HepG2 (cell line): ENCODE data around the gene NRP1. TPM values are rescaled to one million over a fixed set of nuclear protein-coding genes. Genes with fewer than 3 reads are reported as not detected.
A peak's percentile ranks its signal among the peaks of the same experiment; 100 is the strongest.

Experiments
- ATAC-seq: fragments of 200-7000 bp; cut with Tn5 transposase; 3 replicates; pipeline ENCODE4 v1.9.1; 2020; ENCODE audit warnings: mild to moderate bottlenecking, moderate library complexity
- BruUV-seq: library from RNA; stranded (reverse); fragments of 400-500 nt; replicated peaks from 2 replicates; lab custom pipeline; 2021; lab: Mats Ljungman, UMichigan
- CTCF ChIA-PET: fragments of 300-600 bp; formaldehyde crosslinking; extraction: SDS; loops from one replicate; lab custom pipeline; 2021; ENCODE audit warnings: low total read pairs, inconsistent platforms, low intra/inter-chr PET ratio; lab: Yijun Ruan, JAX
- POLR2A ChIA-PET: fragments of 350-600 bp; sonication (Branson Sonifier 250); formaldehyde crosslinking; loops from one replicate; lab custom pipeline; 2020; ENCODE audit warnings: antibody characterized with exemption, inconsistent platforms; lab: Yijun Ruan, JAX
- DNase-seq: peaks from one replicate; pipeline ENCODE4 v3.0.0-alpha.2; 2015; ENCODE audit warnings: low spot score
- FAIRE-seq: peaks from 3 replicates; lab custom pipeline; 2011; peaks lifted over from hg19 to GRCh38; lab: Jason Lieb, UNC
- H2AFZ ChIP-seq: one replicate; pipeline ENCODE4 v1.6.1; 2011; ENCODE audit warnings: low read length, inconsistent platforms
- H3K27ac ChIP-seq: fragments of 300-600 bp; 3 replicates; pipeline ENCODE4 v1.8.0; 2011; ENCODE audit warnings: mixed run types, mild to moderate bottlenecking, mixed read lengths, low read length, inconsistent platforms; ENCODE audit not compliant: insufficient read depth; ENCODE audit errors: extremely low read length
- H3K27me3 ChIP-seq, 2 experiments: fragments of 200-600 bp in 1 of 2; 2 replicates in 1 of 2; 3 replicates in 1 of 2; pipeline versions ENCODE4 v1.6.0 to v1.8.0; 2011; ENCODE audit warnings: low read length in 2 of 2, mild to moderate bottlenecking in 2 of 2, moderate library complexity in 2 of 2, inconsistent platforms in 1 of 2; ENCODE audit not compliant: insufficient read depth in 2 of 2, control insufficient read depth in 1 of 2
- H3K36me3 ChIP-seq, 2 experiments: fragments of 200-600 bp in 1 of 2; replicated peaks in 1 of 2; 2 replicates in 1 of 2; 3 replicates in 1 of 2; pipeline versions ENCODE4 v1.5.1 to v1.8.0; 2011; ENCODE audit warnings: low read length in 2 of 2, inconsistent platforms in 1 of 2; ENCODE audit not compliant: insufficient read depth in 2 of 2, control insufficient read depth in 1 of 2
- H3K4me1 ChIP-seq: 2 replicates; pipeline ENCODE4 v1.5.1; 2012; ENCODE audit warnings: low read length, inconsistent platforms; ENCODE audit not compliant: insufficient read depth
- H3K4me2 ChIP-seq: 2 replicates; pipeline ENCODE4 v1.6.0; 2011; ENCODE audit warnings: low read depth, low read length, inconsistent platforms
- H3K4me3 ChIP-seq, 3 experiments: fragments of 200-600 bp in 1 of 3; sonication (generic), shearing (Covaris generic) in 1 of 3; replicated peaks in 1 of 3; 2 replicates each; pipeline ENCODE4 v1.5.1; 2011 to 2016; ENCODE audit warnings: low read length in 3 of 3, inconsistent platforms in 2 of 3, low read depth in 2 of 3, mild to moderate bottlenecking in 2 of 3, control low read depth in 1 of 3, mixed read lengths in 1 of 3; ENCODE audit not compliant: insufficient read depth in 1 of 3
- H3K79me2 ChIP-seq: one replicate; pipeline ENCODE4 v1.6.1; 2011; ENCODE audit warnings: low read length, inconsistent platforms; ENCODE audit not compliant: insufficient read depth
- H3K9ac ChIP-seq: 2 replicates; pipeline ENCODE4 v1.6.0; 2011; ENCODE audit warnings: mild to moderate bottlenecking, low read depth, low read length, inconsistent platforms; ENCODE audit not compliant: insufficient read depth
- H3K9me3 ChIP-seq: 2 replicates; pipeline ENCODE4 v1.5.1; 2012; ENCODE audit warnings: mild to moderate bottlenecking, low read length
- H4K20me1 ChIP-seq: 2 replicates; pipeline ENCODE4 v1.6.0; 2011; ENCODE audit warnings: inconsistent platforms, mild to moderate bottlenecking, low read length, moderate library complexity; ENCODE audit not compliant: insufficient read depth
- ADNP ChIP-seq: sonication (generic); formaldehyde crosslinking; IDR thresholded peaks from 2 replicates; pipeline ENCODE4 v1.4.0; 2020; ENCODE audit warnings: missing genetic modification reagents
- CEBPB ChIP-seq: IDR thresholded peaks from 2 replicates; pipeline ENCODE4 v1.6.1; 2011; ENCODE audit warnings: low read depth, low read length, improper control_type of control experiment, borderline replicate concordance
- EP300 ChIP-seq, 3 experiments: sonication (generic) in 1 of 3; formaldehyde crosslinking in 1 of 3; IDR thresholded peaks; 2 replicates each; pipeline versions ENCODE4 v1.5.1 to v1.6.1; 2011 to 2020; ENCODE audit warnings: low read depth in 2 of 3, low read length in 2 of 3, borderline replicate concordance in 1 of 3, improper control_type of control experiment in 1 of 3, mild to moderate bottlenecking in 1 of 3, missing genetic modification reagents in 1 of 3, moderate library complexity in 1 of 3
- RFX1 ChIP-seq: fragments of 450-650 bp; IDR thresholded peaks from 2 replicates; pipeline ENCODE4 v1.6.1; 2017
- SMAD9 ChIP-seq: sonication (generic); formaldehyde crosslinking; IDR thresholded peaks from 2 replicates; pipeline ENCODE4 v1.5.1; 2020; ENCODE audit warnings: mild to moderate bottlenecking, missing genetic modification reagents
- SOX6 ChIP-seq, 2 experiments: fragments of 450-650 bp in 1 of 2; sonication (generic) in 1 of 2; formaldehyde crosslinking in 1 of 2; IDR thresholded peaks; 2 replicates each; pipeline versions ENCODE4 v1.4.0 to v1.6.1; 2017 to 2020; ENCODE audit warnings: antibody characterized with exemption in 1 of 2, mild to moderate bottlenecking in 1 of 2, missing genetic modification reagents in 1 of 2
- ZC3H4 ChIP-seq: sonication (generic); formaldehyde crosslinking; IDR thresholded peaks from 2 replicates; pipeline ENCODE4 v1.4.0; 2020; ENCODE audit warnings: missing genetic modification reagents, borderline replicate concordance
- ZNF34 ChIP-seq: sonication (generic); formaldehyde crosslinking; IDR thresholded peaks from 2 replicates; pipeline ENCODE4 v1.4.0; 2020; ENCODE audit warnings: mild to moderate bottlenecking, missing genetic modification reagents, borderline replicate concordance
- ZNF776 ChIP-seq: sonication (generic); formaldehyde crosslinking; IDR thresholded peaks from 2 replicates; pipeline ENCODE4 v1.4.0; 2020; ENCODE audit warnings: mild to moderate bottlenecking, missing genetic modification reagents
- WGBS: methylation state at CpG from one replicate; pipeline ENCODE4 v1.1.6; 2017; ENCODE audit warnings: low lambda C conversion rate; 5-methylcytosine and 5-hydroxymethylcytosine counted together
- in situ Hi-C: cut with HindIII; loops from 2 replicates; pipeline ENCODE4 v1.10.0; 2017; ENCODE audit warnings: low pct_unique_long_range_greater_than_20kb; ENCODE audit not compliant: extremely low pct_ligation_motif_present
- intact Hi-C: fragments of 100-400 bp; cut with micrococcal nuclease; formaldehyde crosslinking; loops from one replicate; pipeline ENCODE4 v1.10.0; 2022; ENCODE audit not compliant: unreplicated experiment
- polyA plus RNA-seq, 8 experiments: library from polyadenylated mRNA; depleted of rRNA in 3 of 8; stranded (reverse) in 7 of 8; unstranded in 1 of 8; fragments of >200 nt; fragmentation: Illumina TruSeq in 4 of 8; extraction: Trizol in 4 of 8; gene quantifications; 2 replicates each; pipeline versions ENCODE4 v1.2.1 to v1.2.3, GENCODE V29; 2011 to 2016; ENCODE audit warnings: low read depth in 4 of 8, missing spikeins in 1 of 8, mixed read lengths in 1 of 8; ENCODE audit not compliant: insufficient read depth in 1 of 8
- total RNA-seq, 5 experiments: library from RNA; depleted of rRNA; stranded (reverse); fragments of >200 nt; fragmentation: Illumina TruSeq; extraction: Trizol; gene quantifications; 2 replicates each; pipeline ENCODE4 v1.2.3, GENCODE V29; 2016; ENCODE audit warnings: low read depth in 1 of 5
- TF ChIP-seq, protein P1 (sequence below): IDR thresholded peaks from 2 replicates; pipeline ENCODE4 v1.6.1; 2012; ENCODE audit warnings: low read depth, low read length, improper control_type of control experiment
- TF ChIP-seq, protein P2 (sequence below): sonication (generic); formaldehyde crosslinking; IDR thresholded peaks from 2 replicates; pipeline ENCODE4 v1.5.1; 2020; ENCODE audit warnings: missing genetic modification reagents, mild to moderate bottlenecking, borderline replicate concordance
- TF ChIP-seq, protein P3 (sequence below): IDR thresholded peaks from 2 replicates; pipeline ENCODE4 v1.6.1; 2016
- TF ChIP-seq, protein P4 (sequence below): sonication (generic); formaldehyde crosslinking; IDR thresholded peaks from 2 replicates; pipeline ENCODE4 v1.8.1; 2023; ENCODE audit warnings: missing genetic modification reagents, inconsistent platforms, borderline replicate concordance

Gene NRP1
- total and polyA plus RNA-seq, 2 of the 13 experiments (the other 11 are each of a cell fraction or from before 2014, with no cell fraction given): 5.3 to 5.8 TPM

DNA sequence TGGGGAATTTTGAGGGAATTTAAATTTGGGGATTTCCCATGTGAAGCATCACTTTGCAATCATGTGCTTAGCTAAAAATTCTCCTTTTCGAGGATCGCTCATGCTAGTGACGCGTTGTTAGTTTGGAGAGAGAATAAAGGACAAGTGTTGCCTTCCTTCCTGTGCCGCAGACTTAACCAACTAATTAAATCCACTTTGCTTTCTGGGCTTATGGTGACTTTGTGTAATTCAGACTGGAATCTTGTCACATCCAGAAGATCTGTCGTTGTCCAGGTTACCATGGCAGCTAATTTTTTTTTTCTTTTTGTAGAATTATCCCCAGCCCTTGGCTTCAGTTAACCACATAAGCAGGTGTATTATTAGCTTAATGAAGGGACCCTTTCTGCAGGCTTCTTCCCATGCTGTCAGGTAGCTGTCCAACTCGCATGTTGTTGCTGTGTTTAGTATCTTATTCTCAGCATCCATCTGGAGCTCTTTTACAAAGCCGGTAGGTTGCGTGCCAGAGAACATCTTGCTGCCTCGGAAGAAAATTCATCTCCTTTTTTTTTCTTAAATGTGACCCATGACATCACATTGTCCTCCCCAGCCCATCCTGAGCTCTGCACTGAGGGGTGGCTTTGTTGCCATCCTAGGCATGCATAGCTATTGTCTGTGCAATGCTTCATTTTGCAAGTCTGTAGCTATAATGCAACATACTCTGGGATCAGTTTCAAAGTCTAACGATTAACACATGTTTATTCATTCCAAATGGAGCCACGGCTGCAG, 47.2 kb upstream of the NRP1 start (continued):
- TF ChIP-seq, protein P1, sequence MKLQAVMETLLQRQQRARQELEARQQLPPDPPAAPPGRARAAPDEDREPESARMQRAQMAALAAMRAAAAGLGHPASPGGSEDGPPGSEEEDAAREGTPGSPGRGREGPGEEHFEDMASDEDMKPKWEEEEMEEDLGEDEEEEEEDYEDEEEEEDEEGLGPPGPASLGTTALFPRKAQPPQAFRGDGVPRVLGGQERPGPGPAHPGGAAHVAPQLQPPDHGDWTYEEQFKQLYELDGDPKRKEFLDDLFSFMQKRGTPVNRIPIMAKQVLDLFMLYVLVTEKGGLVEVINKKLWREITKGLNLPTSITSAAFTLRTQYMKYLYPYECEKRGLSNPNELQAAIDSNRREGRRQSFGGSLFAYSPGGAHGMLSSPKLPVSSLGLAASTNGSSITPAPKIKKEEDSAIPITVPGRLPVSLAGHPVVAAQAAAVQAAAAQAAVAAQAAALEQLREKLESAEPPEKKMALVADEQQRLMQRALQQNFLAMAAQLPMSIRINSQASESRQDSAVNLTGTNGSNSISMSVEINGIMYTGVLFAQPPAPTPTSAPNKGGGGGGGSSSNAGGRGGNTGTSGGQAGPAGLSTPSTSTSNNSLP: 0 out of 2 replicates have a peak, but pooled peaks have one; percentile 8
- TF ChIP-seq CEBPB (peak; percentile 69), EP300 (IDR thresholded peaks at IDR 0.05; ENCODE audit: low read depth in 2 of 2, low read length in 2 of 2) (0 out of 4 replicates have a peak, but pooled peaks of 1 of the 2 experiments have one; percentile 14), EP300 (CRISPR knock-in tag; IDR thresholded peaks at IDR 0.05; ENCODE audit: borderline replicate concordance) (no peak)
- TF ChIP-seq, all 625 proteins: peak for 6

DNA sequence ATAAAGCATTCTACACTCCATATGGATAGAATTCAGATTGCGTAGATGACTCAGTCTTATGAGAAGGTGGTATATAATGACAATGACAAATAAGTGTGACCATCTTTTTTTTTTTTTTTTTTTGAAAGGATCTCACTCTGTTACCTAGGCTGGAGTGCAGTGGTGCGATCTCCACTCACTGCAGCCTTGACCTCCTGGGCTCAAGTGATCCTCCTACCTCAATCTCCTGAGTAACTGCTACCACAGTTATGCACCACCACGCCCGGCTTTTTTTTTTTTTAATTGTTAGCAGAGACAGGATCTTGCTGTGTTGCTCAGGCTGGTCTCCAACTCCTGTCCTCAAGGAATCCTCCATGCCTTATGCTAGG, 43.2 kb upstream of the NRP1 start:
- no peak overlapping the region for H3K4me3 ChIP-seq
- ChIA-PET CTCF (no interaction called here), POLR2A (no interaction called here)
- peaks cover 13% of the 10 kb centered on the region for H3K4me1 ChIP-seq
- no peaks in the 10 kb centered on the region for H3K79me2 ChIP-seq
- FAIRE-seq (no peak), ATAC-seq (no peak), DNase-seq (no peak)
- H3K4me2 ChIP-seq: no peak overlapping the region
- in situ Hi-C loops: no loop called here
- intact Hi-C loops: no loop called here
- no peaks in the 10 kb centered on the region for H3K36me3 ChIP-seq
- no peak overlapping the region for H3K9ac ChIP-seq
- no peak overlapping the region for H2AFZ ChIP-seq
- no peaks in the 10 kb centered on the region for H4K20me1 ChIP-seq
- WGBS: 65% methylated on average over 4 of the region's 4 CpGs
- H3K9me3 ChIP-seq: no peaks in the 10 kb centered on the region
- no TSS peak for BruUV-seq
- no peak overlapping the region for H3K27ac ChIP-seq
- 0 out of 5 replicates have a peak, but pooled peaks cover 0 to 3% of the 10 kb centered on the region in 2 experiments for H3K27me3 ChIP-seq
- TF ChIP-seq, protein P2, sequence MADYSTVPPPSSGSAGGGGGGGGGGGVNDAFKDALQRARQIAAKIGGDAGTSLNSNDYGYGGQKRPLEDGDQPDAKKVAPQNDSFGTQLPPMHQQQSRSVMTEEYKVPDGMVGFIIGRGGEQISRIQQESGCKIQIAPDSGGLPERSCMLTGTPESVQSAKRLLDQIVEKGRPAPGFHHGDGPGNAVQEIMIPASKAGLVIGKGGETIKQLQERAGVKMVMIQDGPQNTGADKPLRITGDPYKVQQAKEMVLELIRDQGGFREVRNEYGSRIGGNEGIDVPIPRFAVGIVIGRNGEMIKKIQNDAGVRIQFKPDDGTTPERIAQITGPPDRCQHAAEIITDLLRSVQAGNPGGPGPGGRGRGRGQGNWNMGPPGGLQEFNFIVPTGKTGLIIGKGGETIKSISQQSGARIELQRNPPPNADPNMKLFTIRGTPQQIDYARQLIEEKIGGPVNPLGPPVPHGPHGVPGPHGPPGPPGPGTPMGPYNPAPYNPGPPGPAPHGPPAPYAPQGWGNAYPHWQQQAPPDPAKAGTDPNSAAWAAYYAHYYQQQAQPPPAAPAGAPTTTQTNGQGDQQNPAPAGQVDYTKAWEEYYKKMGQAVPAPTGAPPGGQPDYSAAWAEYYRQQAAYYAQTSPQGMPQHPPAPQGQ (CRISPR knock-in tag): no peak
- no peak for TF ChIP-seq ZNF776 (CRISPR knock-in tag)
- no peak for TF ChIP-seq SMAD9 (CRISPR knock-in tag)
- no peak for TF ChIP-seq EP300 (IDR thresholded peaks at IDR 0.05; ENCODE audit: low read depth in 2 of 2, low read length in 2 of 2)
- TF ChIP-seq EP300 (CRISPR knock-in tag; IDR thresholded peaks at IDR 0.05; ENCODE audit: borderline replicate concordance): no peak
- no peak for TF ChIP-seq ZC3H4
- TF ChIP-seq ZNF34 (CRISPR knock-in tag): no peak
- TF ChIP-seq ADNP (CRISPR knock-in tag): no peak
- TF ChIP-seq, protein P3, sequence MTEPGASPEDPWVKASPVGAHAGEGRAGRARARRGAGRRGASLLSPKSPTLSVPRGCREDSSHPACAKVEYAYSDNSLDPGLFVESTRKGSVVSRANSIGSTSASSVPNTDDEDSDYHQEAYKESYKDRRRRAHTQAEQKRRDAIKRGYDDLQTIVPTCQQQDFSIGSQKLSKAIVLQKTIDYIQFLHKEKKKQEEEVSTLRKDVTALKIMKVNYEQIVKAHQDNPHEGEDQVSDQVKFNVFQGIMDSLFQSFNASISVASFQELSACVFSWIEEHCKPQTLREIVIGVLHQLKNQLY (CRISPR knock-in tag): no peak
- TF ChIP-seq SOX6 (IDR thresholded peaks at IDR 0.05): no peak
- TF ChIP-seq SOX6 (CRISPR knock-in tag; IDR thresholded peaks at IDR 0.05): no peak
- TF ChIP-seq, protein P4, sequence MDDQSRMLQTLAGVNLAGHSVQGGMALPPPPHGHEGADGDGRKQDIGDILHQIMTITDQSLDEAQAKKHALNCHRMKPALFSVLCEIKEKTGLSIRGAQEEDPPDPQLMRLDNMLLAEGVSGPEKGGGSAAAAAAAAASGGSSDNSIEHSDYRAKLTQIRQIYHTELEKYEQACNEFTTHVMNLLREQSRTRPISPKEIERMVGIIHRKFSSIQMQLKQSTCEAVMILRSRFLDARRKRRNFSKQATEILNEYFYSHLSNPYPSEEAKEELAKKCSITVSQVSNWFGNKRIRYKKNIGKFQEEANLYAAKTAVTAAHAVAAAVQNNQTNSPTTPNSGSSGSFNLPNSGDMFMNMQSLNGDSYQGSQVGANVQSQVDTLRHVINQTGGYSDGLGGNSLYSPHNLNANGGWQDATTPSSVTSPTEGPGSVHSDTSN: no peak
- TF ChIP-seq RFX1: no peak
